Endothelial cell (in vitro differentiated cells): ENCODE measurements around the gene SPON1. TPM values are rescaled to one million over a fixed set of nuclear protein-coding genes. Genes with fewer than 3 reads are reported as not detected.
"Not testable (repeated sequence)": the region's sequence is repeated elsewhere in the genome, so short reads cannot be mapped to it uniquely, and the experiment has no call there.

Experiments used
- DNase-seq: peaks from one replicate; pipeline ENCODE4 v3.0.0; 2021; ENCODE audit warnings: low spot score
- H3K27ac Mint-ChIP-seq: one replicate; pipeline ENCODE4 v1.8.0; 2021; ENCODE audit warnings: mixed read lengths, inconsistent platforms; ENCODE audit not compliant: unreplicated experiment
- H3K27me3 Mint-ChIP-seq: one replicate; pipeline ENCODE4 v1.8.0; 2021; ENCODE audit warnings: mild to moderate bottlenecking, moderate library complexity, mixed read lengths, inconsistent platforms; ENCODE audit not compliant: unreplicated experiment
- H3K36me3 Mint-ChIP-seq: one replicate; pipeline ENCODE4 v1.8.0; 2021; ENCODE audit warnings: mild to moderate bottlenecking, low read depth, mixed read lengths, inconsistent platforms; ENCODE audit not compliant: unreplicated experiment
- H3K4me1 Mint-ChIP-seq: one replicate; pipeline ENCODE4 v1.8.0; 2021; ENCODE audit warnings: mild to moderate bottlenecking, mixed read lengths, inconsistent platforms; ENCODE audit not compliant: unreplicated experiment
- H3K4me3 Mint-ChIP-seq: one replicate; pipeline ENCODE4 v1.8.0; 2021; ENCODE audit warnings: mild to moderate bottlenecking, mixed read lengths, inconsistent platforms; ENCODE audit not compliant: unreplicated experiment
- H3K9me3 Mint-ChIP-seq: one replicate; pipeline ENCODE4 v1.8.0; 2021; ENCODE audit warnings: mixed read lengths, inconsistent platforms; ENCODE audit not compliant: unreplicated experiment
- total RNA-seq: library from RNA; stranded (reverse); fragmentation: NEBNext Ultra II Directional; extraction: Animal tissue kit (Norgen Biotek cat#: 25700); gene quantifications from one replicate; pipeline ENCODE4 v1.2.1, GENCODE V29; 2021; ENCODE audit not compliant: unreplicated experiment
- TF ChIP-seq, protein P1 (sequence below): fragments of 200-600 bp; sonication (generic); IDR thresholded peaks from one replicate; pipeline ENCODE4 v1.5.0; 2021; ENCODE audit warnings: antibody characterized with exemption; ENCODE audit not compliant: unreplicated experiment

SPON1 gene
- total RNA-seq, 1 donor from 2014 or later, result 120 TPM

GRCh38 chr11:14251754-14252153 is 289.2 kb downstream of the SPON1 start:
- no peak for DNase-seq
- Mint-ChIP-seq H3K4me1 (peaks cover 22% of the 10 kb centered on the region), H3K27ac (no peak overlapping the region), H3K9me3 (no peaks in the 10 kb centered on the region), H3K36me3 (peaks cover 27% of the 10 kb centered on the region), H3K27me3 (peaks cover under 1% of the 10 kb centered on the region), H3K4me3 (no peak overlapping the region)
- TF ChIP-seq, protein P1, sequence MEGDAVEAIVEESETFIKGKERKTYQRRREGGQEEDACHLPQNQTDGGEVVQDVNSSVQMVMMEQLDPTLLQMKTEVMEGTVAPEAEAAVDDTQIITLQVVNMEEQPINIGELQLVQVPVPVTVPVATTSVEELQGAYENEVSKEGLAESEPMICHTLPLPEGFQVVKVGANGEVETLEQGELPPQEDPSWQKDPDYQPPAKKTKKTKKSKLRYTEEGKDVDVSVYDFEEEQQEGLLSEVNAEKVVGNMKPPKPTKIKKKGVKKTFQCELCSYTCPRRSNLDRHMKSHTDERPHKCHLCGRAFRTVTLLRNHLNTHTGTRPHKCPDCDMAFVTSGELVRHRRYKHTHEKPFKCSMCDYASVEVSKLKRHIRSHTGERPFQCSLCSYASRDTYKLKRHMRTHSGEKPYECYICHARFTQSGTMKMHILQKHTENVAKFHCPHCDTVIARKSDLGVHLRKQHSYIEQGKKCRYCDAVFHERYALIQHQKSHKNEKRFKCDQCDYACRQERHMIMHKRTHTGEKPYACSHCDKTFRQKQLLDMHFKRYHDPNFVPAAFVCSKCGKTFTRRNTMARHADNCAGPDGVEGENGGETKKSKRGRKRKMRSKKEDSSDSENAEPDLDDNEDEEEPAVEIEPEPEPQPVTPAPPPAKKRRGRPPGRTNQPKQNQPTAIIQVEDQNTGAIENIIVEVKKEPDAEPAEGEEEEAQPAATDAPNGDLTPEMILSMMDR, result no peak

- H3K36me3 Mint-ChIP-seq, result peaks cover 32% of the 10 kb centered on the region
- not testable (repeated sequence) for DNase-seq, H3K27me3 Mint-ChIP-seq, H3K27ac Mint-ChIP-seq, H3K4me3 Mint-ChIP-seq, H3K9me3 Mint-ChIP-seq
- peaks cover 19% of the 10 kb centered on the region for H3K4me1 Mint-ChIP-seq
Measured at GRCh38 chr11:14252501-14252900, 290.0 kb downstream of the SPON1 start.

GRCh38 chr11:14253421-14253820 is 290.9 kb downstream of the SPON1 start:
- Mint-ChIP-seq H3K36me3 (peaks cover 32% of the 10 kb centered on the region), H3K9me3 (no peaks in the 10 kb centered on the region), H3K4me1 (peaks cover 10% of the 10 kb centered on the region), H3K27ac (no peak overlapping the region), H3K27me3 (peaks cover 2% of the 10 kb centered on the region), H3K4me3 (no peak overlapping the region)
- no peak for DNase-seq
- TF ChIP-seq, protein P1, result no peak

GRCh38 chr11:14253840-14254239 is 291.3 kb downstream of the SPON1 start:
- no peak for DNase-seq
- Mint-ChIP-seq H3K27ac (no peak overlapping the region), H3K36me3 (peaks cover 34% of the 10 kb centered on the region), H3K27me3 (peaks cover 2% of the 10 kb centered on the region), H3K4me3 (no peak overlapping the region), H3K9me3 (no peaks in the 10 kb centered on the region), H3K4me1 (peaks cover 5% of the 10 kb centered on the region)
- TF ChIP-seq, protein P1, result no peak

DNA sequence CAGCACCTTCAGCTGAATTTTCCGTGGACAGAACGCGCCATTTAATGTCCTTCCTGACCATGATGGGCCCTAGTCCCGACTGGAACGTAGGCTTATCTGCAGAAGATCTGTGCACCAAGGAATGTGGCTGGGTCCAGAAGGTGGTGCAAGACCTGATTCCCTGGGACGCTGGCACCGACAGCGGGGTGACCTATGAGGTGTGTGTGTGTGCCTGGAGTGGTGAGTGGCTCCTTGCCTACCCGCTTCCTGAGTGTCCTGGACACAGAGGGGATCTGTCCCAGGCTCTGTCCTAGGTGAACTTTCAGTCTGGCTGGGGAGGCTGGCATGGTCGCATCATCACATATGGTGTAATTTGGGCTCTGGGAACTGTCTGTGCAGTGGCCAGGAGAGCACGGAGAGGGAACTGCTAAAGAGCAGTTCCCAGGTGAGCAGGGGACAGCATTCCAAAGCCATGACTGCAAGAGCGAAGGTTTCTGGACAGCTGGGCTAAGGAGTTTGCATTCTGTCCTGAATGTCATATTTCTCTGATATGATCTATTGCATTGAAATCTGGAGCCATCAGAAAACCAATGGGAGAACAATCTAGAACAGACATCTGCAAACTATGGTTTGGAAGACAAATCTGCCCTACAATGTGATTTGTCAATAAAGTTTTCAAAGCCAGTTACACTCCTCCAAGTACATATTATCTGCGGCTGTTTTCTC is 292.2 kb downstream of the SPON1 start:
- Mint-ChIP-seq H3K36me3 (peaks cover 34% of the 10 kb centered on the region), H3K4me1 (no peaks in the 10 kb centered on the region), H3K27ac (no peak overlapping the region), H3K27me3 (peaks cover 2% of the 10 kb centered on the region), H3K4me3 (no peak overlapping the region), H3K9me3 (no peaks in the 10 kb centered on the region)
- TF ChIP-seq, protein P1, result no peak
- DNase-seq, result no peak
